Right renal pelvis (tissue), 4 donors: ENCODE data around the gene CACNA1S. TPM values are rescaled to one million over a fixed set of nuclear protein-coding genes. Genes with fewer than 3 reads are reported as not detected.
A peak's percentile ranks its signal among the peaks of the same experiment; 100 is the strongest.

Source experiments
- DNase-seq, 4 donors: peaks; one replicate each; pipeline ENCODE4 v3.0.0-alpha.2; 2013; ENCODE audit warnings: low read depth in 4 of 4, low spot score in 3 of 4, missing footprints in 1 of 4
- polyA plus RNA-seq, 4 donors: library from polyadenylated mRNA; unstranded; fragments of 120-200 nt; gene quantifications; one replicate each; pipeline ENCODE4 v1.2.1, GENCODE V29; 2013; ENCODE audit not compliant: insufficient read length in 4 of 4

CACNA1S gene
- polyA plus RNA-seq, 4 donors = 0.37 to 0.51 (median 0.45) TPM

DNA sequence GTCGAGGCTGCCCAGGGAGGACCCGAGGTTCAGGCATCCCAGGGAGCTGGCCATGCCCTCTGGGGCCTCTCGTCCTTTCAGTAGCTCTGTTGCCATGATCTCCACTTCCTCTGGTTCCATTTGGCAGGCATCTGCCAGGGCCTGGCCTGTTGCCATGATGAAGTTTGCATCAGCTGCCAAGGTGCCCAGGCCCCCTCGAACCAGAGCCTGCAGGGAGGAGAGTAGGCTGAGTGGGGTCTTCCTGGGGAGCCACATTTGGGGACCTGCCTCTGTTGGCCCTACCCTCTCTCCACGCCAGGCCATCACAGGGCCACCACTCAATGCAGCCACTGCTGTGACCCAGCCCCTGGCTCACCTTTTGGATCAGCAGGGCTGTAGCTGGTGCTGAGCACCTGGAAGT lies 72.3 kb downstream of the CACNA1S start:
- DNase-seq = no peak

- DNase-seq = no peak
These were observed 72.8 kb downstream of the CACNA1S start for GRCh38 chr1:201039418-201039817.

DNA sequence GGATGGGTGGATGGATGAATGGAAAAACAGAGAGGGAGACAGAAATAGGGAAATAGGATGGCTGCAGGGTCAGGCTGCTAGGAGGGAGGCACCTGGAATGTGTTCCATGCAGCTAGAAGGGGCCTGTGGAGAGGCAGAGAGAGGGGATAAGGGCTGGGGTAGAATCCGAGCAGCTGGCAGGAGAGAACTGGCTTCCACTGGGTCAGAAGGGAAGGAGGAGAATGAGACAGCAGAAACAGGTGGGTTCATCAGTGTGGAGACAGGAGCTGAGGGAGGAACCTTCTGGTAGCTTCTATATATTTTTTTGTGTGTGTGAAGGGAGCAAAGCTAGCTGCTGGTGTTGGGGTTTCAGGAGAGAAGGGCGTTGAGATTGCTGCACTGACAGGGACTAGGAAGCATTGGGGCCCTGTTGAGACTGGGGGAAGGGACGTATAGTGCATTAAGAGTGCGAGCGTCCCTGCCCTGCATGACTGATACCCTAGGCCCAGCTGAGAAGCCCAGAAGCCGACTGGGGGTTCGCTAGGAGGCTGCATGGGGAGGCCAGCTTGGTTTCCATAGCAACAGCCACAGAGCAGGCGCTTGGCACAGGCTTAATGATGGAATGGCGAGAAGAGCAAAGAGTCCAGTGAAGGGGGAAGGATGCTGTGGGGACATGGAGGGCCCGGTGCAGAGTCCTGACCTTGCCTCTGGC lies 73.9 kb downstream of the CACNA1S start:
- no peak for DNase-seq

GRCh38 chr1:201036188-201036842 lies 75.9 kb downstream of the CACNA1S start:
- no peak for DNase-seq

- DNase-seq = no peak
These were observed 77.6 kb downstream of the CACNA1S start for GRCh38 chr1:201034671-201035070.

DNA sequence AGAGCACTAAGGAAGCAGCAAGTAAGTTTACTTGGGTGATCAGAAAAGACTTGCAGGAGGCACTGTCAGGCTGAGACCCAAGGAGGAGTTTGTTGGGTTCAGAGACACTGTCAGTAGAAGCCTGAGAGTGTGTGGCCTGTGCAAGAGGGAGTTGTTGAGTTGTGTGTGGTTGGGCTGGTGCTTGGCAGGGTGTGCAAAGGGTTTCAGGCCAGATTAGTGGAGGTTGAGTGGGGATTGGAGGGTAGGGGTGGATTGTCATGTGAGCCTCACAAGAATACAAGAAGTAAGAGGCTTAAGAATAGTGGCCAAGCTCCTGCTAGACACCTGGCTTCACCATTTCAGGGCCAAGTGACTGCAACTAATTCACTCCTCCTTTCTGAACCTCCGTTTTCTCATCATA lies 79.8 kb downstream of the CACNA1S start:
- no peak for DNase-seq

DNA sequence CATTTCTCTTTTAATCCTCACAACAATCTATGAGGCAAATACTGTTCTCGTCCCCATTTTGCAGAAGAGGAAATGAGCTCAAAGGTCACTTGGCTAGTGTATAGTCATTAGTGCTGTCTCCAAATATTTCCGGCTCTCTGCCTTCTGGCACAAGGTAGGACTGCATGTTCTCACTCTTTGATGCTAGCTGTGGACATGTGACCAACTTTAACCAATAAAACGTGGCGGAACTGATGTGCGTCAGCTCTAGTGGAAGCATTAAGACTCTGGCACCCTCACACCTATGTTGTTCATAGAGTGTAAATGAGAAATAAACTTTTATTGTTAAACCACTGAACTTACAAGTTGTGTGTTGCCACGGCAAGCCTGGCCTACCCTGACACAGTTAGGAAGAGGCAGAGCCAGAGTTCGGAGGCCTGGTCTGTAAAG lies 83.8 kb downstream of the CACNA1S start:
- DNase-seq = no peak

- DNase-seq = no peak
These were observed 85.4 kb downstream of the CACNA1S start for GRCh38 chr1:201026836-201027235.

DNA sequence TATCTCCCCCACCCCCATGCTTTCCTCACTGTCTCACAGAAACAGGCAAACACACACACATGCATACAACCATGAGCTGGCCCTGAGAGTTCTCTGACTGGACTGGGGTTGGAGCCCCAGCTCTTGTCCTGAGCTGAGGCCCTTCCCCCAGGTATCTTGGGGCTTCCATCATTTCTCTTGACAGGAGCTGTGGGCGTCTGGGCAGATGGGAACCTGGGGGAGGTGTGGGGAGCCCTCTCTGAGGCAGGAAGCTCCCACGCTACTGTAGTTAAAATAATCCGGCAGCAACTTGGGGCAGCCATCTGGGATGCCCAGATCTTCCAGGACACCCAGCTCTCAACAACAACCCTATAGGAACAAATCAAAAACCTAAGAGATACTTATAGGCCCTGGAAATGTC lies 86.0 kb downstream of the CACNA1S start:
- no peak for DNase-seq

- no peak for DNase-seq
These were observed 86.6 kb downstream of the CACNA1S start for GRCh38 chr1:201025571-201026002.

DNA sequence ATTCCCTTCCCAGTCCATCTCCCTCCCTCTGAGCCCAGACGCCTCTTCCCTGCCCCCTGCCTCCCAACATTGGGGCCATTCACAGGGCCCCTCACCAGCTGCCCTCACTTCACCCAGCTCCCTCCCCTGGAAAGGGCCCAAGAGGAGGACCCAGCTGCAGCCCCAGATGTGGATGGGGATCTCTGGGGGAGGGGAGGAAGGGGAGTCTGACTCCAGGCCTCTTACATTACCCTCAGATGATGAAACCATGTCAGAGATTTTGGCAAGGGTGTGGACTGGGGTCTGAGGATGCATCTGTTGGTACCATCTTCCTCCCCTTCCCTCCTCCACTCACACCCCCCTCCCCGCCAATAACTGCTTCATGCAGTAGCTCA lies 87.6 kb downstream of the CACNA1S start:
- DNase-seq = no peak

- DNase-seq = no peak
These were observed 88.2 kb downstream of the CACNA1S start for GRCh38 chr1:201023920-201024624.

GRCh38 chr1:201023517-201023902 lies 88.7 kb downstream of the CACNA1S start, which contains the start of gene KIF21B:
TSS of gene KIF21B (minus strand) at chr1:201023714. CDS start at chr1:201023383, 331 bp downstream.
- peak; percentile 48 to 67 (median 62) for DNase-seq

DNA sequence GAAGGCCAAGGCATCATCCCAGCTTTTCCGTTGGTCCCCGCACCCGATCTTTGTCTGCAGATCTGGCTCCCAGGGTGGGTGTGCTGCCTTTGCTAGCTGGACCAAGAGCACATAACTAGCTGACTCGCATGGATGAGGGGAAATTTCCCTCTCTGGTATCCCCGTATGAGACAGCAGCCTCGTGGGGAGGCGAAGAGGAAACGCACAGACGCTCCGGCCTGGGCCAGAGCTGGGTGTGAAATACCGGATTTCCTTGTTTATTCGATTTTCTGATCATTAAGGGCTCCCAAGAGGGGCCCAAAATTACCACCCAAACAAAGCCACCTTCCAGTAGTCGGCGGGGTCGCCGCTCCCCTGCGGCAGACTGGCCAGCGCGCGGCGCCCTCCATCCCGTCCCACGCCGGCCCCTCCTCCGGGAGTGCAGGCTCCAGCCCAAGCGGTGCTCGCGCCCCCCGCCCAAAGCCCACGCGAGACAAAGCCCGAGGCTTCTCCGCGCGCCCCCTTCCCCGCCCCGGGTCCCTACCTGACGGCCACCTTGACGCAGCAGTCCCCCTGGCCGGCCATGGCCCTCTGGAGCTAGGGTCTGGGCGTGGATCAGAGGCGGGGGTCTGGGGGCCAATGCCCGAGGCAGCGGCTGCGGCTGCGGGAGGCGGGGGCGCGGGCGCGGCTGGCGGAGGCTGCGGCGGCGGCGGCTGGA lies 89.3 kb downstream of the CACNA1S start:
- DNase-seq = no peak

- no peak for DNase-seq
These were observed 89.8 kb downstream of the CACNA1S start for GRCh38 chr1:201022493-201022819.

GRCh38 chr1:201021630-201022492 lies 90.4 kb downstream of the CACNA1S start:
- no peak for DNase-seq

DNA sequence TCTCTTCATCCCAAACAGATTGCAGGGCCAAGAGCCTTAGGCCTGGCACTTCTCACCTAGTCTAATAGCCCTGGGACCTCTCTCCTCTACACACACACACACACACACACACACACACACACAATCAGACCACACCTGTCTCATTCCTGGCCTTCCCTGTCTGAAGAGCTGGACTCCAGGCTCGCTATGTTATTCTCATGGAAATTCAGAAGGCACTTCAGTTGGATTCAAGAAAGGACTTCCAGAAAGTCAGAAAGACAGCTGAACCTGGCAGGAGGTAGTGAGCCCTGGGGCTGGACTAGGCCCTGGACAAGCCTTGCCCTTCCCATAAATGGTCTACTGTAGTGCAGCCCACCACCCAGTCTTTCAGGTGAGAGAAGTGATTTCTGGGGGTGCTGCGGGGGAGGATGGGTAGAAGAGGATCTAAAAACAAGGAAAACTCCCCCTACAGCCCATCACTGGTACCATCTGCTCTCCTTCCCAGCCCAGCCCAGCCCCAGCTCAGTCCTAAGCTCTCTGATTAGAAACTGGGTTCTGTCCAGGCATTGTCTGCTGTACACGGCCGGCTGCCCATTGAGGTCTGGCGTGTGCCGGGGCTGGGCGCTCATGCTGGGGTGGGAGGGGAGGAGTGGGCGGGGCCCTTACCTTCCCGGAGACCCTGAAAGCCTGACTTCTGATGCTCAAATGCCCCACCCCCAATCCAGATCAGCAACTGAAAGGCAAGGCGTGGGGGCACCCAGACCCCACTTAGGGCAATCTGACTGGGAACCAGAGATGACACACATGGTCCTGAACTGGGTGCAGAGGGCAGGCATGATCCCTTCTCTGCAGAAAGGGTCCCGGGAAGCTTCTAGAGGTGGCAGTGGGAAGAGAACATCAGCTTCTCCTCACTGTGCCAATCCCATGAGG lies 91.3 kb downstream of the CACNA1S start:
- no peak for DNase-seq

- DNase-seq = no peak
These were observed 92.1 kb downstream of the CACNA1S start for GRCh38 chr1:201020040-201020591.
